GM18861 (cell line): ENCODE data around the gene PMS2.
"Not testable (repeated sequence)": the region's sequence is repeated elsewhere in the genome, so short reads cannot be mapped to it uniquely, and the experiment has no call there.

Experiments
- ATAC-seq: cut with Tn5 transposase; IDR thresholded peaks from one replicate; pipeline ENCODE4 v1.9.1; 2021; ENCODE audit not compliant: unreplicated experiment

The PMS2 gene

DNA sequence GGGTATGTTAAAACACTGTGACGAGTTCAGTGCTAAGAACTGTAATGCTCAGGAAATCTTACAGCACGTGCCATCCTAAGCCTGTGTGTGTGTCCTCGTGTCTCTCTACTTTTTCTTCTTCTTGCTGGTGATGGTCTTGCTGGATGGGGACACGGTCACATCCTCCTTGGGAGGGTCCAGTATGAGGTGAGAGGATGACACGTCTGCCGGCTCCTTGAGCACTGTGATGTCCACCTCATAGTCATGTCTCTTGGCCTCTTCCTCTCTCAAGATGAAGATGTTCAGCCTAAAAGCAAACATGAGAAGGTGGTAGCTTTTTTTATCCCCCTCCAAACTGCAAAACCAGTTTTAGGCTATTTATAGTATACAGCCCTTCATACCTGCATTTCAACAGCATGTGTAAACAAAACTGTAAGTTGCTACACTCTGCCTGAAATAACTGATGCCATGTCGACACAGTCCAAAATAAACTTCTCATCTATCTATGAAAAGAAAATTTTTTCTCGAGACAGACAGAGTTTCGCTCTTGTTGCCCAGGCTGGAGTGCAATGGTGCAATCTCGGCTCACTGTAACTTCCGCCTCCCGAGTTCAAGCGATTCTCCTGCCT, 82.5 kb downstream of the PMS2 start:
- not testable (repeated sequence) for ATAC-seq

GRCh38 chr7:5924630-5925029, 84.2 kb downstream of the PMS2 start:
- not testable (repeated sequence) for ATAC-seq

DNA sequence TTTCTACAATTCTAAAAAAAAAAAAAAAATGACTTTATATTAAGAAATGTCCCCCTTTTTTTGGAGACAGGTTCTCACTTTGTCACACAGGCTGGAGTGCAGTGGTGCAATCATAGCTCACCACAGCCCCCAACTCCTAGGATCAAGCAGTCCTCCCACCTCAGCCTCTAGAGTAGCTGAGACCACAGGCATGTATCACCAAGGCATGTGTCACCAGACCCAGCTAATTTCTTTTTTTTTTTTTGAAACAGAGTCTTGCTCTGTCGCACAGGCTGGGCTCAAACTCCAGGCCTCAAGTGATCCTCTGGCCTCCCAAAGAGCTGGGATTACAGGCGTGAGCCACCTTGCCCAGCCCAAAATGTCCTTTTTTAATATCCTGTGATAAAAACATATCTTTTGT, 84.7 kb downstream of the PMS2 start:
- ATAC-seq = not testable (repeated sequence)
